AG09319 (cell line): ENCODE measurements around the gene SUGP1.

Experiments used
- DNase-seq: peaks from one replicate; pipeline ENCODE4 v3.0.0-alpha.2; 2010; ENCODE audit warnings: low read depth; ENCODE audit errors: extremely low read depth
- CTCF ChIP-seq: IDR thresholded peaks from 2 replicates; pipeline ENCODE4 v1.5.1; 2011; ENCODE audit warnings: low read depth, mild to moderate bottlenecking, inconsistent platforms, low read length, moderate library complexity

Gene SUGP1

GRCh38 chr19:19270749-19271571 lies 49.3 kb downstream of the SUGP1 start:
- DNase-seq = no peak
- TF ChIP-seq CTCF = no peak

GRCh38 chr19:19269952-19270694 lies 50.2 kb downstream of the SUGP1 start:
- no peak for DNase-seq
- no peak for TF ChIP-seq CTCF

DNA sequence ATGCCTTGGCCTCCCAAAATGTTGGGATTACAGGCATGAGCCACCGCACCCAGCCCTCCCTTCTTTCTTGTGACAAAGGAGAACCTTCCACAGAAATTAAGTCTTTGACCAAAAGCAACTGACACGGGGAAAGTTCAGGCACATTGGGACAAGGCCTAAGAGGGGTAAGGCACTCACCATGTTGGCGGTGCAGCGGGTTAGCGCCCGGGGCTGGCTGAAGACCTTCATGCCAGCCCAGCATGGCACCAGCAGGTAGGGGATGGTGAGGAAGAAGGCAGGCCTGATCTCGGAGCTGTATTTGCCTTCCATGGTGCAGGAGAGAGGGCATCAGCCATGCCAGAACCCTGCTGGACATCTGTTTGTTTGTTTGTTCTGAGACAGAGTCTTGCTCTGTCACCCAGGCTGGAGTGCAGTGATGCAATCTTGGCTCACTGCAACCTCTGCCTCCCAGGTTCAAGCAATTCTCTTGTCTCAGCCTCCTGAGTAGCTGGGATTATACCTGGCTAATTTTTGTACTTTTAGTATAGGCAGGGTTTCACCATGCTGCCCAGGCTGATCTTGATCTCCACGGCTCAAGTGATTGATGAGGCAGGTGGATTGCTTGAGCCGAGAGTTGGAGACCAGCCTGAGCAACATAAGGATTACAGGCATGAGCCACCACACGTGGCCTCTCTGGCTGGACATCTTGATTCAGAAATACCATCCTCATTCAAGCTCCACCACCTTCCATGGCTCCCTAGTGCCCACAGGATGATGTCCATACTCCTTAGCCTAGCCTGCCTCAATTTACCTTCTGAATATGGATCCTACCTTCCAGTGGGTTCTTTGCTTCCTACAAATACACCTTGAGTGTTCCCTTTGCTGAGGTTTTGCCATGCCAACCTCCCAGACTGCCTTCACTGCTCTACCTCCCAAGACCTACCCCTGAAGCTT lies 51.6 kb downstream of the SUGP1 start:
- TF ChIP-seq CTCF = no peak
- DNase-seq = no peak

GRCh38 chr19:19267305-19267704 lies 53.0 kb downstream of the SUGP1 start:
- no peak for DNase-seq

GRCh38 chr19:19263886-19264487 lies 56.3 kb downstream of the SUGP1 start:
- no peak for DNase-seq
- no peak for TF ChIP-seq CTCF

More at GRCh38 chr19:19267305-19267704, 53.0 kb downstream of the SUGP1 start:
- TF ChIP-seq CTCF = no peak

DNA sequence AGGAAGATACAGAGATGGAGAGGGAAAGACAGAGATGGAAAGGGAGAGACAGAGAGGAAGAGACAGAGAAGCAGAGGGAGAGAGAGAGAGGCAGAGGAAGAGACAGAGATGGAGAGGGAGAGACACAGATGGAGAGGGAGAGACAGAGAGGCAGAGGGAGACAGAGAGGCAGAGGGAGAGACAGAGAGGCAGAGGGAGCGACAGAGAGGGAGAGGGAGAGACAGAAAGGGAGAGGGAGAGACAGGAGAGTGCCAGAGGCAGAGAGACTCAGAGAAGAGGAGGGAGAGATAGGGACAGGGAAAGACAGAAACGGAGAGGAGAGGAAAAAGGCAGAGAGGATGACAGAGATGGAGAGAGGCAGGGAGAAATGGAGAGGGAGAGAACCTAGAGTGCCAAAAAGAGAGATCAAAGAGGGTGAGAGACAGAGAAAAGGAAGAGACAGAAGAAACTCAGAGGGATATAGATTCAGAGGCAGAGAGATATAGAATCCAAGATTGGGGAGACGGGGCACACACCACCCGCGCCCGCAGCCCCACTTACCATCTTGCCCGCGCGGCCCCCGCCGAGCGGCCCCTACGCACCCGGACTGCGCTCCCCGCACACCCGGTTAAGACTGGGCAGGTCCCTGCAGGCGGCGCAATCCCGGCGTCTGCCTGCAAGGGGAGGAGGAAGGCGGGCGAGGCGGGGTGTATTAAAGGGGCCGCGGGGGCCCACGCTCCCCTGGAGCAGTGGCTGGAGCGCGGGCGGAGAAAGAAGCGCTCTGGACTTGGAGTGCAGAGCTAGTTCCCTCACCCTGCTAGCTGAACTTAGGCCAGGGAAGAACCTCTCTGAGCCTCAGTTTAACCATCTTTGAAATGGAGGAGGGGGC lies 57.9 kb downstream of the SUGP1 start:
- no peak for DNase-seq
- no peak for TF ChIP-seq CTCF
